ENCODE measurements around the gene MRPS2. TPM values are rescaled to one million over a fixed set of nuclear protein-coding genes. Genes with fewer than 3 reads are reported as not detected.
"Not testable (repeated sequence)": the region's sequence is repeated elsewhere in the genome, so short reads cannot be mapped to it uniquely, and the experiment has no call there.

The MRPS2 gene
- total RNA-seq: 10 to 100 TPM; 33.8 to 37.5 TPM

- no peaks in the 10 kb centered on the region for H3K9me3 Mint-ChIP-seq
- H3K27me3 Mint-ChIP-seq: peaks cover 11% of the 10 kb centered on the region
- H3K4me1 Mint-ChIP-seq: peaks cover 25% of the 10 kb centered on the region
- ChIA-PET CTCF (interaction anchor here (1.1 kb wide), 1 partner anchor 32 kb away, joined by 3 read pairs; no protein-coding TSS in a partner anchor), POLR2A (interaction anchor here (1.0 to 2.7 kb wide), 4 partner anchors 12 to 31 kb away, joined by 4 to 9 read pairs (median 4); no protein-coding TSS in a partner anchor)
- H3K36me3 Mint-ChIP-seq (ENCODE audit: low read depth): peaks cover 22% of the 10 kb centered on the region
- peak; percentile 89 for DNase-seq
- peak within 1 kb of the TSS; percentile 81 for H3K27ac Mint-ChIP-seq
- peak within 1 kb of the TSS; percentile 90 for H3K4me3 Mint-ChIP-seq
Measured at GRCh38 chr9:135500525-135501260, at the start of gene MRPS2. Gene MRPS2, plus strand, starts transcription at chr9:135500682. Its CDS starts 29 bp downstream, at chr9:135500711.

DNA sequence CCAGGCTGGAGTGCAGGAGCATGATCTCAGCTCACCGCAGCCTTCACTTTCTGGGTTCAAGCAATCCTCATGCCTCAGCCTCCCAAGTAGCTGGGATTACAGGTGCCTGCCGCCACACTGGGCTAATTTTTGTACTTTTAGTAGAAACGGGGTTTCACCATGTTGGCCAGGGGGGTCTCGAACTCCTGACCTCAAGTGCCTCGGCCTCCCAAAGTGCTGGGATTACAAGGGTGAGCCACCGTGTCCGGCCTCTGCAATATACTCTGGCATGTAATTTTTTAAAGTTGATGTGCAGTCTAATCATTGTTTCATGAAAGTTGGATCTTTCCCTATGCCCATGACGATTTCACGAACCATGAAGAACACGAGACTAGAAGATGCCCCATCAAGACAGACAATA is 49.5 kb upstream of the MRPS2 start:
- H3K4me1 Mint-ChIP-seq: no peaks in the 10 kb centered on the region
- no peaks in the 10 kb centered on the region for H3K36me3 Mint-ChIP-seq (ENCODE audit: low read depth)
- no peaks in the 10 kb centered on the region for H3K9me3 Mint-ChIP-seq
- peaks cover 24% of the 10 kb centered on the region for H3K27me3 Mint-ChIP-seq
- ChIA-PET POLR2A (no interaction called here), CTCF (no interaction called here)
- no peak overlapping the region for H3K4me3 Mint-ChIP-seq
- H3K27ac Mint-ChIP-seq: no peak overlapping the region
- no peak for DNase-seq

DNA sequence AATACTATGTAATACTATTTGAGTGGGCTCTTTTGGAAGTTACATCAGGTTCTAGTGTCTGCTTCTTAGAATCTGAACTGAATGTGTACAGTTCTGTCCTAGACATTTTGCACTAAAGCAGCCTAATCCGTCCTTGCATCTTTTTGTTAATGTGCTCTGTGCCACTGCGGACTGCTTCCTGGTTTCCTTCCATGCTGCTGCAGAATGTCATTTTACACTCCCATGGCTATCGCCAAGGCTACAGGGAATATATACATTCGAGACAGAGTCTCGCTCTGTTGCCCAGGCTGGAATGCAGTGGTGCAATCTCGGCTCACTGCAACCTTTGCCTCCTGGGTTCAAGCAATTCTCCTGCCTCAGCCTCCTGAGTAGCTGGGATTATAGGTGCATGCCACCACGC is 48.6 kb upstream of the MRPS2 start:
- CTCF ChIA-PET; POLR2A ChIA-PET; DNase-seq; H3K4me3 Mint-ChIP-seq; H3K9me3 Mint-ChIP-seq; H3K4me1 Mint-ChIP-seq; H3K36me3 Mint-ChIP-seq (ENCODE audit: low read depth); H3K27ac Mint-ChIP-seq: not testable (repeated sequence)
- H3K27me3 Mint-ChIP-seq: peaks cover 29% of the 10 kb centered on the region

DNA sequence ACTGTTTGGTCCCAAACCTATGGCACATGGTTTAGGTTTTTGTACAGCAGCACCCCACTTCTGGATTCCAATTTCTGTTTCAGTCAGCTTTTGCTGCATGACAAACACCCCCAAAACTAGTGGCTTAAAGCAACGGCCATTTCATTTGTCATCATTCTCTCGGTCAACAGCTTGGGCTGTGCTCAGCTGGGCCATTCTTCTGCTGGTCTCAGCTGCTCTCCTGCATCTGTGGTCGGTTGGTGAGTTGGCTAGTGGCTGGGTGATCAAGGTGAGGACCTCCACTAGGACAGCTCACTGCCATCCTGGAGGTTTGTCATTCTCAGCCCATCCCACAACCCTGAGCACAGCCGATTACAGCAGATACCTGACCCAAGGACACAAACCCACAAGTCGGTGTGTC is 45.7 kb upstream of the MRPS2 start:
- Mint-ChIP-seq H3K4me1 (no peaks in the 10 kb centered on the region), H3K4me3 (no peak overlapping the region), H3K9me3 (no peaks in the 10 kb centered on the region), H3K27me3 (peaks cover 30% of the 10 kb centered on the region), H3K27ac (no peak overlapping the region), H3K36me3 (ENCODE audit: low read depth) (no peaks in the 10 kb centered on the region)
- ChIA-PET CTCF (interaction anchor here (0.6 to 1.7 kb wide), 5 partner anchors 11 to 161 kb away, joined by 3 to 5 read pairs (median 3); no protein-coding TSS in a partner anchor), POLR2A (no interaction called here)
- no peak for DNase-seq

GRCh38 chr9:135455401-135456030 is 45.0 kb upstream of the MRPS2 start:
- POLR2A ChIA-PET: no interaction called here
- H3K36me3 Mint-ChIP-seq (ENCODE audit: low read depth): no peaks in the 10 kb centered on the region
- CTCF ChIA-PET: interaction anchor here (1.2 to 1.7 kb wide), 2 partner anchors 19 to 49 kb away, joined by 4 to 5 read pairs; no protein-coding TSS in a partner anchor
- H3K4me1 Mint-ChIP-seq: no peaks in the 10 kb centered on the region
- peaks cover 30% of the 10 kb centered on the region for H3K27me3 Mint-ChIP-seq
- H3K4me3 Mint-ChIP-seq: no peak overlapping the region
- no peak overlapping the region for H3K27ac Mint-ChIP-seq
- no peaks in the 10 kb centered on the region for H3K9me3 Mint-ChIP-seq
- no peak for DNase-seq

DNA sequence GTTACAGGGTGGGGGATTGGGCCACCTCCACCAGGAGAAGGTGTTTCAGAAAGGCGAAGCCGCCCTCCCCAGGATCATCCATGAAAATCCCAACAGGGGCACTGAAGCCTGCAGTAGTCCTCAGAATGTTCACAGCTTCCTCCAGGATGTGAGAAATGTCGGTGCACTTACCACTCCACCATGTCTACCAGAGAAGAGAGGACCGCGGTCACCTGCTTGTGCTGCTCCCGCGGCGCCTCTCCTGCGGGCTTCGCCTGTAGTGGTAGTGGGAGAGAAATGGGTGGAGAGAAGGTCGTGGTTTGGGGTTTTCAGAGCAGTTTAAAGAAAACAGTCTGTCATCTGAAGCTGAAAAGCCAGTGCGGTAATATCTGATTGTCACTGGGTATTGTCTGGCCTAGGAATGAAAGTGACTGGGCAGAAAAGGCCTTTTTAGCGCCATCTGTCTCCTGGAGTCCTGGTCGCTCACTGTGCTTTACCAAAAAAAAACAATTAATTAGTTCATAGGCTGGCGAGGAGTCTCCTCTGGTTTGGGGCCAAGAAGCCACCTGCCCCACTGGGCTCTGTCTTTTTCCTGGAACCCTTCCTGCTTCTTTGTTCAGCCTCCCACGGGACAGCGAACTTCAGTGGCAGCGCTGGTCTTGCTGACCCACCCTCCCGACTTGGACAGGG is 43.9 kb upstream of the MRPS2 start:
- Mint-ChIP-seq H3K4me3 (no peak overlapping the region), H3K4me1 (no peaks in the 10 kb centered on the region), H3K27me3 (peaks cover 34% of the 10 kb centered on the region), H3K9me3 (no peaks in the 10 kb centered on the region), H3K36me3 (ENCODE audit: low read depth) (no peaks in the 10 kb centered on the region), H3K27ac (no peak overlapping the region)
- no peak for DNase-seq
- CTCF ChIA-PET: no interaction called here
- POLR2A ChIA-PET: no interaction called here

GRCh38 chr9:135458478-135458877 is 42.0 kb upstream of the MRPS2 start:
- H3K4me1 Mint-ChIP-seq; H3K4me3 Mint-ChIP-seq; H3K9me3 Mint-ChIP-seq; POLR2A ChIA-PET; H3K36me3 Mint-ChIP-seq (ENCODE audit: low read depth); H3K27ac Mint-ChIP-seq; CTCF ChIA-PET; DNase-seq: not testable (repeated sequence)
- peaks cover 32% of the 10 kb centered on the region for H3K27me3 Mint-ChIP-seq

GRCh38 chr9:135461936-135462335 is 38.5 kb upstream of the MRPS2 start:
- Mint-ChIP-seq H3K4me3 (no peak overlapping the region), H3K9me3 (no peaks in the 10 kb centered on the region), H3K4me1 (peaks cover 8% of the 10 kb centered on the region), H3K27ac (no peak overlapping the region), H3K27me3 (peaks cover 23% of the 10 kb centered on the region), H3K36me3 (ENCODE audit: low read depth) (no peaks in the 10 kb centered on the region)
- CTCF ChIA-PET: no interaction called here
- DNase-seq: no peak
- POLR2A ChIA-PET: no interaction called here

- Mint-ChIP-seq H3K27me3 (peaks cover 23% of the 10 kb centered on the region), H3K9me3 (no peaks in the 10 kb centered on the region), H3K36me3 (ENCODE audit: low read depth) (peaks cover 2% of the 10 kb centered on the region), H3K27ac (no peak overlapping the region), H3K4me3 (no peak overlapping the region), H3K4me1 (peaks cover 15% of the 10 kb centered on the region)
- DNase-seq: no peak
- ChIA-PET CTCF (interaction anchor here (0.7 to 1.0 kb wide), 2 partner anchors 24 to 41 kb away, joined by 3 to 4 read pairs; no protein-coding TSS in a partner anchor), POLR2A (no interaction called here)
Measured at GRCh38 chr9:135463140-135463539, 37.3 kb upstream of the MRPS2 start.

- Mint-ChIP-seq H3K4me1 (peaks cover 24% of the 10 kb centered on the region), H3K27me3 (peaks cover 23% of the 10 kb centered on the region), H3K27ac (no peak overlapping the region), H3K4me3 (no peak overlapping the region), H3K9me3 (no peaks in the 10 kb centered on the region), H3K36me3 (ENCODE audit: low read depth) (peaks cover 3% of the 10 kb centered on the region)
- POLR2A ChIA-PET: no interaction called here
- CTCF ChIA-PET: no interaction called here
- DNase-seq: no peak
Measured at GRCh38 chr9:135464181-135464580, 36.3 kb upstream of the MRPS2 start.

DNA sequence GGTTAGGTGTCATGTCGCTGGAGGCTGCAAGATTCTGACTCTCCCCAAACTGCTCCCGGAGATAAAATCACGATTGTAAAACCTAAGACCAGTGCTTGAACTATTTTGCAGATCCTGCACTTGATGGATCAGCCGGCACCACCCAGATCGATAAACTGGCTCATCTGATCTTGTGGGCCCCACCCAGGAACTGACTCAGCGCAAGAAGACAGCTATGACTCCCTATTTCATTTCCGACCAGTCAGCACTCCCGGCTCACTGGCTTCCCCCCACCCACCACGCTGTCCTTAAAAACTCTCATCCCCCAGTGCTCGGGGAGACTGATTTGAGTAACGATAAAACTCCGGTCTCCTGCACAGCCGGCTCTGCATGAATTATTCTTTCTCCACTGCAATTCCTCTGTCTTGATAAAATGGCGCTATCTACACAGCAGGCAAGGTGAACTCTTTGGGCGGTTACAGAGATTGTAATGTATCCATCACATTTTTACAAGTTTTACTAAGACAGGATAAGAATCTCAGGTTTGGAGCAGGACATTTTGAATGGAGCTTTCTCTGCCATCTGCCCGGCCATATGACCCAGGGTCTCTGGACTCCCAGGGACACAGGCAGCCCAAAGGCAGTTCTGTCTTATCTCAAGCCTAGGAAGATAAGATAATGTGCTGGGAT is 31.5 kb upstream of the MRPS2 start:
- H3K4me1 Mint-ChIP-seq: peaks cover 46% of the 10 kb centered on the region
- no peaks in the 10 kb centered on the region for H3K9me3 Mint-ChIP-seq
- peaks cover 9% of the 10 kb centered on the region for H3K36me3 Mint-ChIP-seq (ENCODE audit: low read depth)
- peak overlapping the region; percentile 62 for H3K4me3 Mint-ChIP-seq
- ChIA-PET POLR2A (interaction anchor here (0.9 to 2.2 kb wide), 5 partner anchors 9 to 109 kb away, joined by 3 to 10 read pairs (median 5); partner anchors contain the start of gene MRPS2), CTCF (interaction anchor here (1.3 to 1.4 kb wide), 2 partner anchors 31 to 36 kb away, joined by 3 to 4 read pairs; partner anchors contain the start of gene MRPS2)
- H3K27ac Mint-ChIP-seq: peak overlapping the region; percentile 88
- H3K27me3 Mint-ChIP-seq: peaks cover 11% of the 10 kb centered on the region
- DNase-seq: peak; percentile 85

DNA sequence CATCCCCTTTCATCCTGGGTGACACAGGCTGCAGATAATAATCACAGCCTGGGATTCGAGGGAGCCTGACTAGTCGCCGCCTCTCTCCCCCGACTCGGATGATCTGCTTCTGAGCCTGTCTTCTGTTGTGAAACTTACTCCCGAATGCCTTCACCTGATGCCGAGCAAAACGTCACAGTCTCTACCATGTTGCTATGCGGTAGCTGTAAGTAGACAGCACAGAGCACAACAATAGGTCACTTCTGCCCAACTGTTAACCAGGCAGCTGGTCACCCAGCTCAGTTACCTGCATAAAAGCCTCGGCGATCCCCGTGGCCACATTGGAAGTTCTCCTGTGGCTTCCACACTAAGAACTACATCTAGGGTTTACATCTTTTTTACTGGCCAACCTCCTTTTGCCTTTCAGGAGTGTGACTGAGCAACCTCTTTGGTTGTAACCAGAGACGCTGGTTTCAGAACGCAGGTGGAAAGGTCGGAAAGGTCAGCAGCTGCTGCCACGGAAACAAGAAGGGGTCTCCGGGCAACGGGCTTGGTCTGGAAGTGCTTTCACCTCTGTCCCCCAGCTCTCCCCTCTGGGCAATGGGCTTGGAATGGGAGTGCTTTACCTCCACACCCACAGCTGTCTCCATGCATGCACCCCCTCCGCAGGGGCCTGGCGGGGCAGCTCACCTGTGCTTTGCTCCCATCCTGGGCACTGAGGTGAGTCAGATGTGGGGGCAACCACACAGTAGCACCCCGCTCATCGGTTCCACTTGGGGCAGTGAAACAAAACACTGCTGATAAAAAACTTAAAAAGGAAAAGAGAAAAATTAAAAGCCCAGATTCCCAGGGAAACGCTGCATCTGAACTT is 28.5 kb upstream of the MRPS2 start:
- Mint-ChIP-seq H3K27ac (no peak overlapping the region), H3K36me3 (ENCODE audit: low read depth) (peaks cover 9% of the 10 kb centered on the region), H3K27me3 (peaks cover 13% of the 10 kb centered on the region), H3K4me3 (no peak overlapping the region), H3K9me3 (no peaks in the 10 kb centered on the region), H3K4me1 (peaks cover 38% of the 10 kb centered on the region)
- no peak for DNase-seq
- CTCF ChIA-PET: interaction anchor here (0.7 to 1.8 kb wide), 3 partner anchors 8 to 33 kb away, joined by 3 to 4 read pairs (median 3); no protein-coding TSS in a partner anchor
- POLR2A ChIA-PET: interaction anchor here (0.6 to 0.8 kb wide), 2 partner anchors 9 to 1253 kb away, joined by 3 to 4 read pairs; no protein-coding TSS in a partner anchor

All from activated CD4-positive, alpha-beta memory T cell treated with anti-CD3 and anti-CD28 coated beads, Interleukin-2, amount 10 ng/mL, durations not matched to agents 7 days and 5 days (primary cell).